ENCODE measurements around the gene SEMA3F. TPM values are rescaled to one million over a fixed set of nuclear protein-coding genes. Genes with fewer than 3 reads are reported as not detected.

SEMA3F gene
- 10 to 100 TPM; 26.0 to 56.2 TPM for total RNA-seq
- 10 to 100 TPM; 43.4 to 52.0 (median 46.7) TPM for polyA plus RNA-seq (ENCODE audit: insufficient read length in 6 of 6)
- long read RNA-seq, donor 1, transcript SEMA3F-201 (19 exons, 3,802 nt), result major isoform, 5 of 21 reads
- long read RNA-seq, donor 1, partial matches to known transcripts, result 10 of 21 reads
- long read RNA-seq, donor 1, other reads (novel, unspliced or antisense), result 6 of 21 reads
- long read RNA-seq, donor 2, partial matches to known transcripts, result 7 of 10 reads
- long read RNA-seq, donor 2, other reads (novel, unspliced or antisense), result 0 of 10 reads
- long read RNA-seq, donor 3, partial matches to known transcripts, result 0 of 2 reads
- long read RNA-seq, donor 3, other reads (novel, unspliced or antisense), result 0 of 2 reads
- long read RNA-seq, donor 4, result 0 reads
- long read RNA-seq, donor 5, partial matches to known transcripts, result 5 of 7 reads
- long read RNA-seq, donor 5, other reads (novel, unspliced or antisense), result 0 of 7 reads
- long read RNA-seq, donor 6, partial matches to known transcripts, result 0 of 1 reads
- long read RNA-seq, donor 6, other reads (novel, unspliced or antisense), result 0 of 1 reads
- long read RNA-seq, donor 7, partial matches to known transcripts, result 0 of 9 reads
- long read RNA-seq, donor 7, other reads (novel, unspliced or antisense), result 6 of 9 reads
- long read RNA-seq, donor 8, partial matches to known transcripts, result 7 of 11 reads
- long read RNA-seq, donor 8, other reads (novel, unspliced or antisense), result 0 of 11 reads
- long read RNA-seq, donor 9, result 0 reads
- long read RNA-seq, donor 10, result 0 reads
- long read RNA-seq, donor 11, result 0 reads
- long read RNA-seq, donor 12, partial matches to known transcripts, result 0 of 7 reads
- long read RNA-seq, donor 12, other reads (novel, unspliced or antisense), result 5 of 7 reads

DNA sequence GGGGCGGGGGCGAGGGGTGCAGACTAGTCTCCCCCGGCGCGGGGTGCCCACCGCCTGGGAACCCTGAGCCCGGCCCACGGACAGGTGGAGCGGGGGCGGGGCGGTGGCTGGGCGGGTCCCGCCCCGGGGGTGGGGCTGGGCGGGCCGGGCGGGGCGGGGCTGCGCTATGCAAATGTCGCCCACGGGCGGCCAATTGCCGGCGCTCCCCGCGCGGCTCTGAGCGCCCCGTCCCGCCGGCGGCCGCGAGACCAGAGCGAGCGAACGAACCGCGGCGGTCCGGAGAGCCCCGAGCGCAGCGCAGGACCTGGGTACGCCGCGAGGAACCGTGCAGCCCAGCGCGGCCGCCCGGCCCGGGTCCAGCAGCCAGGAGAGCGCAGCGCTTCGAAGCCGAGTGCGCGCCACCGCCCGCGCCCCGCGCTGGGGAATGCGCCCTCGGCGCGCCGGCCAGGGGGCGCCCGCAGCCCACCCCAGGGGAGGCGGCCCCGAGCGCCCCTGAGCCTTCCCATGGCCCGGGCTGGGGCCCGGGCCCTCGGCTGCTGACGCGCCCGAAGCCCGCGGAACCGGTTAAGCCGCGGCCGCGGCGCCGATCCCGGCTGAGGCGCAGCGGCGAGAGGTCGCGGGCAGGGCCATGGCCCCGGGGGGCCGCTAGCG is at the start of gene SEMA3F:
Gene SEMA3F, plus strand, starts transcription at position 485 of the 651 bp plus-strand sequence. CDS start 4,299 bp downstream, outside the sequence.
- DNase-seq, result peak in 3 of 4 donors; percentile 49 to 92 (median 77)
- peak; percentile 92 for ATAC-seq
- intact Hi-C loops (cut with DNase I), result no loop called here
- TF ChIP-seq, protein P1, sequence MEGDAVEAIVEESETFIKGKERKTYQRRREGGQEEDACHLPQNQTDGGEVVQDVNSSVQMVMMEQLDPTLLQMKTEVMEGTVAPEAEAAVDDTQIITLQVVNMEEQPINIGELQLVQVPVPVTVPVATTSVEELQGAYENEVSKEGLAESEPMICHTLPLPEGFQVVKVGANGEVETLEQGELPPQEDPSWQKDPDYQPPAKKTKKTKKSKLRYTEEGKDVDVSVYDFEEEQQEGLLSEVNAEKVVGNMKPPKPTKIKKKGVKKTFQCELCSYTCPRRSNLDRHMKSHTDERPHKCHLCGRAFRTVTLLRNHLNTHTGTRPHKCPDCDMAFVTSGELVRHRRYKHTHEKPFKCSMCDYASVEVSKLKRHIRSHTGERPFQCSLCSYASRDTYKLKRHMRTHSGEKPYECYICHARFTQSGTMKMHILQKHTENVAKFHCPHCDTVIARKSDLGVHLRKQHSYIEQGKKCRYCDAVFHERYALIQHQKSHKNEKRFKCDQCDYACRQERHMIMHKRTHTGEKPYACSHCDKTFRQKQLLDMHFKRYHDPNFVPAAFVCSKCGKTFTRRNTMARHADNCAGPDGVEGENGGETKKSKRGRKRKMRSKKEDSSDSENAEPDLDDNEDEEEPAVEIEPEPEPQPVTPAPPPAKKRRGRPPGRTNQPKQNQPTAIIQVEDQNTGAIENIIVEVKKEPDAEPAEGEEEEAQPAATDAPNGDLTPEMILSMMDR (IDR thresholded peaks at IDR 0.05), result no peak
- Histone ChIP-seq H3K36me3 (no peaks in the 10 kb centered on the region), H3K9me3 (no peaks in the 10 kb centered on the region), H3K4me3 (peak within 1 kb of the TSS; percentile 40 to 50), H3K27ac (peak within 1 kb of the TSS; percentile 57 to 59), H3K27me3 (peaks cover 8 to 47% of the 10 kb centered on the region in 2 donors), H3K4me1 (peaks cover 15 to 46% of the 10 kb centered on the region in 2 donors)

DNA sequence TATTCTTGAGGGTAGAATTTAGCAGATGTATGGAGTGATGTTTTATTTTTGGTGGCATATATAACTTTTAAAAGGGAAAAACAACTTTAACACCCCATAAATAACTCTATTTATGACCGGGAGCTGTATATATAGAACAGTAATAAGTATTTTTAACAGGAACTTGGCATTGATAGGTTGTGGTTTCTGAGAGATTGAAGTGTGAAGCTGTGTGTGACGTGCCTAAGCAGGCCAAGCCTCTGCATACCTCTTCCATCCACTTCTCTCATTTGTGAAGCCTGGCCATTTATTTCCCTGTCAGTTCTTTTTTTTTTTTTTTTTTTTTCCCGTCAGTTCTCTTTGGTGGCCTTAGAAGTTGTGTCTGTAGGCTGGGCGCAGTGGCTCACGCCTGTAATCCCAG is 43.4 kb upstream of the SEMA3F start:
- no peak for DNase-seq
- ATAC-seq, result no peak
- H3K4me1 ChIP-seq, result no peaks in the 10 kb centered on the region
- peaks cover 12 to 100% of the 10 kb centered on the region in 2 donors for H3K36me3 ChIP-seq
- H3K9me3 ChIP-seq, result no peaks in the 10 kb centered on the region
- H3K4me3 ChIP-seq, result no peak overlapping the region
- no peaks in the 10 kb centered on the region for H3K27me3 ChIP-seq
- TF ChIP-seq, protein P1 (IDR thresholded peaks at IDR 0.05), result no peak
- intact Hi-C loops (cut with DNase I), result no loop called here
- H3K27ac ChIP-seq, result no peak overlapping the region

DNA sequence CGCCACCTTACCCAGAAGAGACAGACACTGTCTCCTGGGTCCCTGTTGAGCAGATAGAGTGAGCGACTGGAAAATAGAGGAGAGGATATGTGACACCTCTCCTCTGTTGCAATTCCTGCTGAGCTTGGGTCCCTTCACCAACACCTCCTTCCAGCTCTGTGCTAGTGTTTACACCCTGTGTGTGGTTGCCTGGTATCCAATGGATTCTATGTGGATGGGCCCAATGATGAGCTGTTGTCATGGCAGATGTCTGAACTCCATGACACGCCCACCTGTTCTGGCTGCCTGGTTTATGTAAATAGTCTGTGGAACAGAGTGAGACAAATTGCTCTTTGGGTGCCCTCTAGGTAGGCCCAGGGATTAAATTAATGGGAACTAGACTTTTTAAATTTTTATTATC is 42.7 kb upstream of the SEMA3F start:
- no peaks in the 10 kb centered on the region for H3K27me3 ChIP-seq
- TF ChIP-seq, protein P1 (IDR thresholded peaks at IDR 0.05), result no peak
- DNase-seq (no peak), ATAC-seq (no peak)
- no peaks in the 10 kb centered on the region for H3K4me1 ChIP-seq
- no peak overlapping the region for H3K27ac ChIP-seq
- no peaks in the 10 kb centered on the region for H3K9me3 ChIP-seq
- H3K4me3 ChIP-seq, result no peak overlapping the region
- intact Hi-C loops (cut with DNase I), result no loop called here
- peaks cover 18 to 100% of the 10 kb centered on the region in 2 donors for H3K36me3 ChIP-seq

DNA sequence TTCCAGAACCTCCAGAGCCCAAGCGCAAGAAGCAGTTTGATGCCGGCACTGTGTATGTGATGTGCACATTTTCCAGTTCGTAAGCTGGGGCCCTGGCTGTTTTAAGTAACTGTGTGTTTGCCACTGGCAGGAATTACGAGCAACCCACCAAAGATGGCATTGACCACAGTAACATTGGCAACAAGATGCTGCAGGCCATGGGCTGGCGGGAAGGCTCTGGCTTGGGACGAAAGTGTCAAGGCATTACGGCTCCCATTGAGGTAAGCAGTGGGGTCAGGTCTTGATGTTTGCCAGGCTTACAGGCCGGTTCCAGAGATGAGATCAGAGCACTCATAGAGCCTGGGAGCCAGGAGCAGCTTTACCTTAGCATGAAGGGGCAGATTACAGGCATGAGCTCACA is 38.0 kb upstream of the SEMA3F start:
- ATAC-seq, result no peak
- intact Hi-C loops (cut with DNase I), result no loop called here
- TF ChIP-seq, protein P1 (IDR thresholded peaks at IDR 0.05), result no peak

More for the DNA sequence above, 38.0 kb upstream of the SEMA3F start:
- no peak for DNase-seq
- peaks cover 16 to 99% of the 10 kb centered on the region in 2 donors for H3K36me3 ChIP-seq
- H3K4me3 ChIP-seq, result no peak overlapping the region
- no peak overlapping the region for H3K27ac ChIP-seq
- H3K4me1 ChIP-seq, result peaks cover 0 to 3% of the 10 kb centered on the region in 2 donors
- no peaks in the 10 kb centered on the region for H3K27me3 ChIP-seq
- no peaks in the 10 kb centered on the region for H3K9me3 ChIP-seq

Measured in left lung (tissue), 14 donors.